IPS DF 19.7 (cell line): ENCODE data around the gene NFATC1.

Experiments
- DNase-seq: peaks from one replicate; pipeline ENCODE4 v3.0.0-alpha.2; 2013; ENCODE audit warnings: low read depth, low spot score

NFATC1 gene

GRCh38 chr18:79440316-79441110 lies 44.8 kb downstream of the NFATC1 start:
- no peak for DNase-seq

GRCh38 chr18:79441420-79441819 lies 45.7 kb downstream of the NFATC1 start:
- no peak for DNase-seq

- no peak for DNase-seq
These were observed 46.9 kb downstream of the NFATC1 start for GRCh38 chr18:79442508-79443221.

GRCh38 chr18:79445221-79445620 lies 49.5 kb downstream of the NFATC1 start:
- DNase-seq: no peak

GRCh38 chr18:79445696-79446561 lies 50.2 kb downstream of the NFATC1 start:
- DNase-seq: no peak

- no peak for DNase-seq
These were observed 51.2 kb downstream of the NFATC1 start for GRCh38 chr18:79446931-79447330.

- no peak for DNase-seq
These were observed 52.1 kb downstream of the NFATC1 start for GRCh38 chr18:79447703-79448367.

GRCh38 chr18:79448621-79449020 lies 52.9 kb downstream of the NFATC1 start:
- no peak for DNase-seq

GRCh38 chr18:79449551-79450288 lies 54.0 kb downstream of the NFATC1 start:
- no peak for DNase-seq

- no peak for DNase-seq
These were observed 54.8 kb downstream of the NFATC1 start for GRCh38 chr18:79450289-79451080.

- no peak for DNase-seq
These were observed 55.8 kb downstream of the NFATC1 start for GRCh38 chr18:79451237-79452125.

- no peak for DNase-seq
These were observed 56.7 kb downstream of the NFATC1 start for GRCh38 chr18:79452190-79452990.

GRCh38 chr18:79452991-79453645 lies 57.4 kb downstream of the NFATC1 start:
- no peak for DNase-seq

- no peak for DNase-seq
These were observed 58.3 kb downstream of the NFATC1 start for GRCh38 chr18:79453816-79454735.

- DNase-seq: no peak
These were observed 59.5 kb downstream of the NFATC1 start for GRCh38 chr18:79455261-79455660.
